ENCODE data around the gene ADCY4. TPM values are rescaled to one million over a fixed set of nuclear protein-coding genes. Genes with fewer than 3 reads are reported as not detected.
A peak's percentile ranks its signal among the peaks of the same experiment; 100 is the strongest.

ADCY4 gene
- total and polyA plus RNA-seq, 2 of the 13 experiments (the other 11 are each of a cell fraction or from before 2014, with no cell fraction given): 0.03 TPM; not detected in 1

- no peak for TF ChIP-seq LRRFIP1 (CRISPR knock-in tag; conservative IDR thresholded peaks at IDR 0.05)
- peak; percentile 100 for TF ChIP-seq ZNF580 (CRISPR knock-in tag; IDR thresholded peaks at IDR 0.05; ENCODE audit: borderline replicate concordance, low read depth)
- peak; percentile 98 for TF ChIP-seq ZNF772 (CRISPR knock-in tag; IDR thresholded peaks at IDR 0.05)
- TF ChIP-seq ZFP1 (CRISPR knock-in tag; IDR thresholded peaks at IDR 0.05): peak; percentile 94
- peak; percentile 97 for TF ChIP-seq ZC3H13 (CRISPR knock-in tag; IDR thresholded peaks at IDR 0.05)
- TF ChIP-seq ZBTB14 (CRISPR knock-in tag; IDR thresholded peaks at IDR 0.05): peak; percentile 86
- peak; percentile 99 for TF ChIP-seq ZNF674 (CRISPR knock-in tag; IDR thresholded peaks at IDR 0.05; ENCODE audit: low read depth)
- TF ChIP-seq ZIK1 (CRISPR knock-in tag; IDR thresholded peaks at IDR 0.05; ENCODE audit: borderline replicate concordance, low read depth): peak; percentile 100
- peak; percentile 99 for TF ChIP-seq KMT2A (CRISPR knock-in tag; IDR thresholded peaks at IDR 0.05)
- no peak for TF ChIP-seq CENPX (CRISPR knock-in tag; IDR thresholded peaks at IDR 0.05)
- TF ChIP-seq AKAP8 (CRISPR knock-in tag; IDR thresholded peaks at IDR 0.05): peak; percentile 100
- TF ChIP-seq ZNF510 (CRISPR knock-in tag; IDR thresholded peaks at IDR 0.05; ENCODE audit: low read depth): peak; percentile 100
- TF ChIP-seq CCAR2 (optimal IDR thresholded peaks at IDR 0.05; ENCODE audit: low read depth, low read length): peak; percentile 93
- peak; percentile 90; the same call in 1 of the 2 replicates for TF ChIP-seq XBP1 (CRISPR knock-in tag; IDR thresholded peaks at IDR 0.05)
- no peak for TF ChIP-seq ZNF33A (CRISPR knock-in tag; IDR thresholded peaks at IDR 0.05; ENCODE audit: borderline replicate concordance)
- peak; percentile 99 for TF ChIP-seq ASH2L (IDR thresholded peaks at IDR 0.05; ENCODE audit: insufficient read length, low read depth, low read length)
- TF ChIP-seq ZNF557 (CRISPR knock-in tag; IDR thresholded peaks at IDR 0.05): peak; percentile 99
- peak; percentile 100 for TF ChIP-seq ZNF574 (CRISPR knock-in tag; IDR thresholded peaks at IDR 0.05)
- peak; percentile 62; the same call in 1 of the 2 replicates for TF ChIP-seq NCOR1 (IDR thresholded peaks at IDR 0.05; ENCODE audit: borderline replicate concordance, low read length)
- TF ChIP-seq FOXK2 (IDR thresholded peaks at IDR 0.05): peak; percentile 73; the same call in 1 of the 2 replicates
- peak; percentile 91 for TF ChIP-seq ZNF263 (CRISPR knock-in tag; IDR thresholded peaks at IDR 0.05)
- TF ChIP-seq ZFP36L2 (CRISPR knock-in tag; IDR thresholded peaks at IDR 0.05): peak; percentile 44; the same call in 1 of the 2 replicates
- TF ChIP-seq ZNF547 (CRISPR knock-in tag; IDR thresholded peaks at IDR 0.05): peak; percentile 100
- peak; percentile 98 for TF ChIP-seq CREBL2 (CRISPR knock-in tag; IDR thresholded peaks at IDR 0.05; ENCODE audit: borderline replicate concordance)
- peak; percentile 99 for TF ChIP-seq TOPORS (CRISPR knock-in tag; IDR thresholded peaks at IDR 0.05)
These were observed 63.6 kb downstream of the ADCY4 start, which contains the start of gene RABGGTA (continued) for GRCh38 chr14:24271134-24271833.

All from HepG2 (cell line).